Parathyroid adenoma (tissue), 2 donors: ENCODE data around the gene SLC9A9.

Source experiments
- H2AFZ ChIP-seq: fragments of 300-600 bp; sonication (generic); one replicate; pipeline ENCODE4 v1.7.0; 2017; ENCODE audit warnings: antibody characterized with exemption, mild to moderate bottlenecking
- H3K27ac ChIP-seq: fragments of 300-600 bp; sonication (generic); one replicate; pipeline ENCODE4 v1.7.0; 2017
- H3K27me3 ChIP-seq: fragments of 300-600 bp; sonication (generic); one replicate; pipeline ENCODE4 v1.7.0; 2017; ENCODE audit warnings: low read length; ENCODE audit not compliant: control insufficient read depth, insufficient read depth
- H3K36me3 ChIP-seq: fragments of 300-600 bp; sonication (generic); one replicate; pipeline ENCODE4 v1.7.0; 2017; ENCODE audit warnings: low read length; ENCODE audit not compliant: control insufficient read depth, insufficient read depth
- H3K4me1 ChIP-seq: fragments of 300-600 bp; sonication (generic); one replicate; pipeline ENCODE4 v1.7.0; 2017; ENCODE audit warnings: control low read depth
- H3K4me2 ChIP-seq: fragments of 300-600 bp; sonication (generic); one replicate; pipeline ENCODE4 v1.7.0; 2017; ENCODE audit warnings: low read length
- H3K4me3 ChIP-seq: fragments of 300-600 bp; sonication (generic); one replicate; pipeline ENCODE4 v1.7.0; 2017; ENCODE audit warnings: low read depth, low read length
- H3K79me2 ChIP-seq: fragments of 300-600 bp; sonication (generic); one replicate; pipeline ENCODE4 v1.7.0; 2017; ENCODE audit warnings: control low read depth
- H3K9ac ChIP-seq: fragments of 300-600 bp; sonication (generic); one replicate; pipeline ENCODE4 v1.7.0; 2017; ENCODE audit warnings: mild to moderate bottlenecking
- H3K9me3 ChIP-seq: fragments of 300-600 bp; sonication (generic); one replicate; pipeline ENCODE4 v1.7.0; 2017; ENCODE audit warnings: low read length; ENCODE audit not compliant: control insufficient read depth
- TF ChIP-seq, protein P1 (sequence below): fragments of 300-600 bp; sonication (generic); IDR thresholded peaks from one replicate; pipeline ENCODE4 v1.7.0; 2017; ENCODE audit warnings: antibody characterized with exemption, mild to moderate bottlenecking
- donor health status: primary hyperparathyroidism.

SLC9A9 gene

DNA sequence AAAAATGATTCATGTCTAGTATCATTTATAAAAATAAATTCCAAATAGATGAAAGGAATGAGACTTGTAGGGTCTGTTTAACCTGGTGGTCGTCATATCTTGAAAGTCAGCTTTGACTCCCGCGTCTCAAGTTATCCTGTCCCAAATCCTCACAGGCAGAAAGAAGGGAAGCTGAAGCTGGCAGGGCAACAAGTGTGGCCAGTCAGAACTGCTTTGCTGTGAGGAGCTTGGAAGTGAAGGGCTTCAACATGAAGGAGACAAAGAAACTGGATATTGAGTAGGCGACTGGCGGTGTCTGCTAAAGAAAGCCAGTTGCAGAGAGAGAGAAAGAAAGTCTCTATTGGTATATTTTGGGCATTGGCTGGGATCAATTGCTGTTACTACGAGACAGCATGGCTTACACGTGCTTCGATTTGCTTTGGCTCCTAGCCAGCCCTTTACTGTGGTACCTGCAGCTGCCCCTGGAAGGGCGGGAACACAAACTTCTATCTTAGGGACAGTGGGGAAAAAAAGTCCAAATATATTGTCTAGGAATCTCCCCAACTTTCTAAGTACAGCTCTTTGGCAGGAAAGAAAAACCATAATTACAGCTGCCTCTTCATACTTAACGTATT, 621.5 kb downstream of the SLC9A9 start:
- Histone ChIP-seq H3K4me1 (no peaks in the 10 kb centered on the region), H3K9ac (no peak overlapping the region), H3K9me3 (no peaks in the 10 kb centered on the region), H3K4me2 (no peak overlapping the region), H3K79me2 (no peaks in the 10 kb centered on the region), H3K27ac (no peak overlapping the region), H2AFZ (no peak overlapping the region), H3K4me3 (no peak overlapping the region), H3K27me3 (no peaks in the 10 kb centered on the region), H3K36me3 (no peaks in the 10 kb centered on the region)
- TF ChIP-seq, protein P1, sequence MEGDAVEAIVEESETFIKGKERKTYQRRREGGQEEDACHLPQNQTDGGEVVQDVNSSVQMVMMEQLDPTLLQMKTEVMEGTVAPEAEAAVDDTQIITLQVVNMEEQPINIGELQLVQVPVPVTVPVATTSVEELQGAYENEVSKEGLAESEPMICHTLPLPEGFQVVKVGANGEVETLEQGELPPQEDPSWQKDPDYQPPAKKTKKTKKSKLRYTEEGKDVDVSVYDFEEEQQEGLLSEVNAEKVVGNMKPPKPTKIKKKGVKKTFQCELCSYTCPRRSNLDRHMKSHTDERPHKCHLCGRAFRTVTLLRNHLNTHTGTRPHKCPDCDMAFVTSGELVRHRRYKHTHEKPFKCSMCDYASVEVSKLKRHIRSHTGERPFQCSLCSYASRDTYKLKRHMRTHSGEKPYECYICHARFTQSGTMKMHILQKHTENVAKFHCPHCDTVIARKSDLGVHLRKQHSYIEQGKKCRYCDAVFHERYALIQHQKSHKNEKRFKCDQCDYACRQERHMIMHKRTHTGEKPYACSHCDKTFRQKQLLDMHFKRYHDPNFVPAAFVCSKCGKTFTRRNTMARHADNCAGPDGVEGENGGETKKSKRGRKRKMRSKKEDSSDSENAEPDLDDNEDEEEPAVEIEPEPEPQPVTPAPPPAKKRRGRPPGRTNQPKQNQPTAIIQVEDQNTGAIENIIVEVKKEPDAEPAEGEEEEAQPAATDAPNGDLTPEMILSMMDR: no peak

DNA sequence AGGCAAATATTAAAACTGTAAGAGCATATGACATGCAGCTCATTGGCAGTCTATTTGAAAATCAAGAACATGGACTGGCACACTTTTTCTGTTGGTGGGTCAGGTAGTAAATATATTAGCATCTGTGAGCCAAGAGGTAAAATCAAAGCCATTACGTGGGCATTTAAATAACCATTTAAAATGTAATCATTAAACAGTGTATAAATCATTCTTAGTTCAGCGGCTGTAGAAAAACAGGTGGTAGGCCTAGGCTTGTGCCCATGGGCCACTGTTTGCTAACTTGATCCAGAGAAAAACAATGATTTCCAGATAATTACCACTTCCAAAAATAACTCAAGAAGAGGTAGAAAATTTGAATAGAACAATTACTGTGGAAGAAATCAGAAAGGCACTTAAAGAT, 623.6 kb downstream of the SLC9A9 start:
- Histone ChIP-seq H3K9ac (no peak overlapping the region), H3K4me1 (no peaks in the 10 kb centered on the region), H3K4me2 (no peak overlapping the region), H3K4me3 (no peak overlapping the region), H3K9me3 (no peaks in the 10 kb centered on the region), H2AFZ (no peak overlapping the region), H3K27me3 (no peaks in the 10 kb centered on the region), H3K27ac (no peak overlapping the region), H3K36me3 (no peaks in the 10 kb centered on the region), H3K79me2 (no peaks in the 10 kb centered on the region)
- TF ChIP-seq, protein P1: no peak

DNA sequence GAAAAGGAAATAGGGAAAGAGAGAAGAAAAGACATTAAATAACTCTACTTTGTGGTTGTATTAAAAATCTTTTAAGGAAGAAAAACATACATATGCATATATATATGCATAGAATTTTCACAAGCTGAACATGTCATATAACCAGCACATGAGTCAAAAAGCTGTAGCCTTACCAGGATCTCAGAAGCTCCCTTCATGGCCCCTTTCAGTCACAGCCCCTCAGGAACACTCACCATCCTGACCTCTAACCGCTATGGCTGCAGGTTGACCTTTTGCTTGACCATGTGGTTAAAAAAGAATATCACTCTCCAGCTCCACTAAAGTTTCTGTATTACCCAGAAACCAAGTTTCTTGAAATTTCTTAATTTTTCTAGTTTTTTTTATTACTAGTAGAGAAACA, 625.3 kb downstream of the SLC9A9 start:
- TF ChIP-seq, protein P1: no peak
- Histone ChIP-seq H3K4me3 (no peak overlapping the region), H3K4me2 (no peak overlapping the region), H2AFZ (no peak overlapping the region), H3K27me3 (no peaks in the 10 kb centered on the region), H3K27ac (no peak overlapping the region), H3K36me3 (no peaks in the 10 kb centered on the region), H3K79me2 (no peaks in the 10 kb centered on the region), H3K9me3 (no peaks in the 10 kb centered on the region), H3K9ac (no peak overlapping the region), H3K4me1 (no peaks in the 10 kb centered on the region)

DNA sequence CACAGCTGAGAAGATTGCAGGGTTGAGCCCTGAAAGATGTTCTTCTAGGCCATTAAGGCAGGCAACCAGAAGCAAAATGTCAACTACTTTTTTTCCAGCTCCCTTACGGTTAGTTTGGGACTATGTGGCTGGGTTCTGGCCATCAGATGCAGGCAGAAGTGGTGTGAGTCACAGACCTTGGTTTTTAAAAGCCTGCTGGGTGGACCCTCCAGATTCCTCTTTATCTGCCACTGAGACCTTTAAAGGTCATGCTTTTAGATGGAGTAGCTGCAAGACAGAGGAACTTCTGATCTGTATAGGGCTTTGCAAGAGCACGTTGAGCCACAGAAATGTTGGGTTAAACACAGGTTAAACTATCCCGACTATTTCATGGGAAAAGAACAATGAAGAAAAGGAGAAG, 625.8 kb downstream of the SLC9A9 start:
- Histone ChIP-seq H3K27me3 (no peaks in the 10 kb centered on the region), H3K27ac (no peak overlapping the region), H3K4me3 (no peak overlapping the region), H3K4me2 (no peak overlapping the region), H3K4me1 (no peaks in the 10 kb centered on the region), H2AFZ (no peak overlapping the region), H3K36me3 (no peaks in the 10 kb centered on the region), H3K79me2 (no peaks in the 10 kb centered on the region), H3K9ac (no peak overlapping the region), H3K9me3 (no peaks in the 10 kb centered on the region)
- TF ChIP-seq, protein P1: no peak

DNA sequence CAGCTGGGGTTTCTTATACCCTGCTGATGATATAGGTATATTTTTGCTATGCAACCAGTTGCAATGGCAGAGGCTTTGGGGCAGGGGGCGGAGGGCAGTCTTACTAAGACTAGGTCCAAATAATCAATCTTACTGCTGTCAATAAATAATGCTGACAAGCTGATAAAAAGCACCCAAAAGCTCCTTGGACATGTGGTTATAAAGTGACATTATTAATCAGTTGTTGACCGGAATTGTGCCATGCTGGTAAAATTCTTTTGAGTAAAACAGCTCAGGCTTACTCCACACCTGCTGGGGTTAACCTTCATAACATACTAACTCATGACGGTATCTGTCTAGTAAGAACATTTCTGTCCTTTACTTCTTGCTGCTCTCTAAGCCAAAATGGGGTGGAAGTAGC, 626.8 kb downstream of the SLC9A9 start:
- no peaks in the 10 kb centered on the region for H3K36me3 ChIP-seq
- H3K9me3 ChIP-seq: no peaks in the 10 kb centered on the region
- H3K27ac ChIP-seq: no peak overlapping the region
- no peak overlapping the region for H3K4me2 ChIP-seq
- H3K79me2 ChIP-seq: no peaks in the 10 kb centered on the region
- H3K9ac ChIP-seq: no peak overlapping the region
- H3K27me3 ChIP-seq: no peaks in the 10 kb centered on the region
- no peaks in the 10 kb centered on the region for H3K4me1 ChIP-seq
- no peak overlapping the region for H3K4me3 ChIP-seq
- TF ChIP-seq, protein P1: no peak
- H2AFZ ChIP-seq: no peak overlapping the region
